NT2/D1 (cell line): ENCODE results near the gene PLCB1.

ENCODE experiments used
- SUZ12 ChIP-seq: IDR thresholded peaks from 2 replicates; pipeline ENCODE4 v1.6.1; 2011; ENCODE audit not compliant: insufficient read length, insufficient read depth; ENCODE audit errors: extremely low read depth
- YY1 ChIP-seq: IDR thresholded peaks from 2 replicates; pipeline ENCODE4 v1.6.1; 2011; ENCODE audit not compliant: insufficient read length, insufficient read depth

DNA sequence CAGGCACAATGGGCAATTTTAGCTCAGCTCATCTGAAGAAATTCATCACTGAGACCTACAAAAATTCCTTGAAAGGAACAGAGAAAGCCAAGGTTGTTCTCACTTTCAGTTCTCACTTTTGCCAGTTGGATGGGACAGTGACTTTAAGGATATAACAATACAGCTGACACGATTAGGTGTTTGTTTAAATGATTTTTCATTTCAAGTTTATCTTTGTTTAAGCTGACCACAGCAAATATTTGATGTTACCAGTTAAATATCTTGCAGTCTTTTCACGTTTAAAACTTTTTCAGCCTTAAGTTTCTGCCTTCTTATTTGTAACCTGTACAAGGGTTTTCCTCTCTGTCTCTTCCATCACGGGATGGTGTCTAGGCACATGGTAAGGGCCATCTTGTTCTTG is 93.6 kb downstream of the PLCB1 start:
- TF ChIP-seq SUZ12, result no peak
- no peak for TF ChIP-seq YY1
